T1000 (cell line): ENCODE measurements around the gene RPL39.
"Not testable (repeated sequence)": the region's sequence is repeated elsewhere in the genome, so short reads cannot be mapped to it uniquely, and the experiment has no call there.

Experiments used
- DNase-seq: peaks from one replicate; lab custom pipeline; 2025; ENCODE audit warnings: mixed read lengths; lab: John Stamatoyannopoulos, UW

The RPL39 gene

DNA sequence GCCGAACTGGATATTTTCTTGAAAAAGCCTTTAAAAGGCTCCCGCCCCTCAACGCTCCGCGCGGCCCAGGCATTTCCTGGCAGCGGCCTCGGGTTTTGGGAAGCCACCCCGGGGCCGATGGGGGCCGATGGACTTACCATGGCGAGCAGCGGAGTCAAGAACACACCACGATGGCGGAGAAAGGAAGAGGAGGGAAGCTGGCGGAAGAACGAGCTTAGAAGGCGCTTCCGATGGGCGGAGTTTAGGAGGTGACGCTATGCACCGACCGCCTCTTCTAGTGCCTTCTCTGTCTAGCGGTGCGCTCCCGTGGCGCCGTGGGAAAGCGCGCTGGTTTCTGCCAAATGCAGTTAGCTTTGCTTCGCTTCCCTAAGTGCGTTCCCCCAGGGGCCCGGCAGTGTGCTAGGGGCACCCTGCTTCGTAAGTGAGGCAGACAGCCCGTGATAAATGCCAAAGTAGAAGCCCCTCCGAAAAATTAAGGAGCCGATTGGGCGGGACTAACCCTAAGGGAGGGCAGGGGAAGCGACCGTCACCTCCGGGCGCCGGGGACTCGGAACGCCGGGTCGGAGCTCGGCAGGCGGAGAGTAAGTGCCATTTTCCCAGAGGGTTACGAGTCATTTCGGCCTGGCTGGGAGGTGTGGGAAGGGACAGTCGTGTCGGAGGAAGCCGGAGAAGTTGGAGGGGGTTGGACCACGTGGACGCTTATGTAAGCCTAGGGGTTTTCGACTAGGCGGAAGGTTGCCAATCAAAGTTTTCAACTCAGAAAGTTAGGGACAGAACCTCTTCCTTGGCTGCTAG, at the start of gene RPL39:
Gene RPL39 (minus strand): TSS at position 194 of the 795 bp plus-strand sequence. CDS start 54 bp downstream, at position 140.
- DNase-seq = peak; percentile 60

- DNase-seq = no peak
These were observed 42.5 kb upstream of the RPL39 start for GRCh38 chrX:119833905-119834304.

DNA sequence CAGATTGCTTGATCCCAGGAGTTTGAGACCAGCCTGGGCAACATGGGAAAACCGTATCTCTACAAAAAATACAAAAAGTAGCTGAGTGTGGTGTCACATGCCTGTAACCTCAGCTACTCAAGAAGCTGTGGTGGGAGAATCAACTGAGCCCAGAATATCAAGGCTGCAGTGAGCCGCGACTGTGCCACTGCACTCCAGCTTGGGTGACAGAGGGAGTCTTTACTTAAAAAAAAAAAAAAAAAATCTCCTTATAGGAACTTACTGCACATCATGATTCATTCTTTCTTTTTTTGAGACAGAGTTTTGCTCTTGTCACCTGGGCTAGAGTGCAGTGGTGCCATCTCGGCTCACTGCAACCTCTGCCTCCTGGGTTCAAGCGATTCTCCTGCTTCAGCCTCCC, 37.0 kb upstream of the RPL39 start:
- no peak for DNase-seq

DNA sequence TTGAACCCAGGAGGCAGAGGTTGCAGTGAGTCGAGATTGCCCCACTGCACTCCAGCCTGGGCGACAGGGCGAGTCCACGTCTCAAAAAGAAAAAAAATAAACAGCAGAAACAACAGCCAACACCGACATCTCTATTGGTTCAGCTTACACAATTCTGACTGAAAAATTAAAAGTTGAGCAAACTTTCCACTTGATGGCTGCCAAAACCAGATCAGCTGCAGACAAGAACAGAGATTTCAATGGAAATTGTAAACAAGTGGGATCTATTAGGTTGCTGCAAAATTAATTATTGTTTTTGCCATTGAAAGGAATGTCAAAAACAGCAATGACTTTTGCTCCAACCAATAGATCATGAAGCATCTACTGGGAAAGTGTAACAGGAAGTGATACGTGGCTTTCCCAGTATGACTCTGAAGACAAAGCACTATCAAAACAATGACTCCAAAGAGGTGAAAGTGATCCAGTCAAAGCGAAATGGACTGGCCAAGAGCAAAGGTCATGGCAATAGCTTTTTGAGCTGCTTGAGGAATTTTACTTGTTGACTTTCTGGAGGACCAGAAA, 35.0 kb upstream of the RPL39 start:
- no peak for DNase-seq

DNA sequence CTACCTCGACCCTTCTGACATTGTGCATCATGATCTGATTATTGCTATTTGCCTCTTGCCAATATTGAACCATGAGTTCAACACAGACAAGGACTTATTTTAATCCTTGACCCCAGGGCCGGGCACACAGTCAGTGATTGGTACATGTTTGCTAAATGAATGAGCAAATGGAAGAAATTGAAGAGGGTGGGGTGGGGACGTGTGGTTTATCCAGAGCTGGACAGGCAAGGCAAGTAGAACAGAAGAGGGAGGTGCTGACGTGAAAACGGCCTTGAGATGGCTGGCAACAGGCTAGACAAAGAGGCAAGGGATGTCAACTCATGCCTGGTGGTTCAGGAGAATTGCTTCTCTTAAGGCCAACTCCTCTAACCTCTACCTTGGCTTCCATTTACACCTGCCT, 32.8 kb upstream of the RPL39 start:
- not testable (repeated sequence) for DNase-seq

- not testable (repeated sequence) for DNase-seq
These were observed 30.3 kb upstream of the RPL39 start for GRCh38 chrX:119821703-119822102.

- no peak for DNase-seq
These were observed 25.8 kb upstream of the RPL39 start for GRCh38 chrX:119817130-119817690.

DNA sequence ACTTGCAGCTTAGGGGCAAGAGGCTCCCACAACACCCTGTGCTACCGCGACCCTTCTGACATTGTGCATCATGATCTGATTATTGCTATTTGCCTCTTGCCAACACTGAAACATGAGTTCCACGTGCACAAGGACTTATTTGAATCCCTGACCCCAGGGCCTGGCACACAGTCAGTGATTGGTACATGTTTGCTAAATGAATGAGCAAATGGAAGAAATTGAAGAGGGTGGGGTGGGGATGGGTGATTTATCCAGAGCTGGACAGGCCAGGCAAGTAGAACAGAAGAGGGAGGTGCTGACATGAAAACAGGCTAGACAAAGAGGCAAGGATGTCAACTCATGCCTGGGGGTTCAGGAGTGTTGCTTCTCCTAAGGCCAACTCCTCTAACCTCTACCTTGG, 24.9 kb upstream of the RPL39 start:
- DNase-seq = no peak

GRCh38 chrX:119809185-119809666, 17.8 kb upstream of the RPL39 start:
- DNase-seq = no peak

DNA sequence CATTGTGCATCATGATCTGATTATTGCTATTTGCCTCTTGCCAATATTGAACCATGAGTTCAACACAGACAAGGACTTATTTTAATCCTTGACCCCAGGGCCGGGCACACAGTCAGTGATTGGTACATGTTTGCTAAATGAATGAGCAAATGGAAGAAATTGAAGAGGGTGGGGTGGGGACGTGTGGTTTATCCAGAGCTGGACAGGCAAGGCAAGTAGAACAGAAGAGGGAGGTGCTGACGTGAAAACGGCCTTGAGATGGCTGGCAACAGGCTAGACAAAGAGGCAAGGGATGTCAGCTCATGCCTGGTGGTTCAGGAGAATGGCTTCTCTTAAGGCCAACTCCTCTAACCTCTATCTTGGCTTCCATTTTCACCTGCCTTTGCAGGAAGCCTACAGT, 17.0 kb upstream of the RPL39 start:
- DNase-seq = not testable (repeated sequence)

DNA sequence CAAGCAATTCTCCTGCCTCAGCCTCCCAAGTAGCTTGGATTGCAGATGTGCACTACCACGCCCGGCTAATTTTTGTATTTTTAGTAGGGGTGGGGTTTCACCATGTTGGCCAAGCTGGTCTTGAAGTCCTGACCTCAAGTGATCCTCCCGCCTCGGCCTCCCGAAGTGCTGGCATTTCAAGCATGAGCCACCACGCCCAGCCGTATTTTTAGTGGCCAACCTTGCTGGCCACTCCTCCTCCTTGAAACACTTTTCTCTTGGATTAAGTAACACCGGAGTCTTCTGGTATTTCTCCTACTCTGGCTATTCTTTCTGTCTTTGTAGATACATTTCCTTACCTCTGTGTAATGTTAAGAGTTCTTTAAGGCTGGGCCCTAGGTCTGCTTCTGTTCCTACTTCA, 11.1 kb upstream of the RPL39 start:
- no peak for DNase-seq

- DNase-seq = no peak
These were observed 10.1 kb upstream of the RPL39 start for GRCh38 chrX:119801253-119802221.

DNA sequence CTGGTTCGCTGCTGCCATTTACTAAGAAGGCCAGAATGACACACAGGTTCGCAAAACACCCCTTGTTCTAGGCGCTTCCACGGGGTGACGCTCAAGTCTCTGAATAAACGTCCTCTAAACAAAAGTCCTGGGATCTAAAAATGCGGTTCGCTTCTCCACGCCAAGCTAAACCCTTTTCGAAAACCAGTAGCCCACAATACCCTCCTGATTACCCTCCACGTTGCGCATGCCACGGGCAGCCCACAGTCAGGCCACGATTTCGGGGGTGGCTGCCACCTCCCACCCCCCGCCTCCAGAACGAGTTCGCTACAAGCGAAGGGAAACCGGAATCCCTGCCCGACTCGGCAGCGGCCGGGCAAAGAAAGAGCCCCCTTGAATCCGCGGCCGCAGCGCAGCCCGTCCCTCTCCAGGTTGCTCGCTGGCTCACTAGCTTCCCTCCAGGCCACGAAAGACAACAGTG, 423 bp downstream of the RPL39 start:
- DNase-seq = no peak

- no peak for DNase-seq
These were observed 6.5 kb downstream of the RPL39 start for GRCh38 chrX:119784747-119785446.

GRCh38 chrX:119783026-119783425, 8.4 kb downstream of the RPL39 start:
- DNase-seq = no peak

DNA sequence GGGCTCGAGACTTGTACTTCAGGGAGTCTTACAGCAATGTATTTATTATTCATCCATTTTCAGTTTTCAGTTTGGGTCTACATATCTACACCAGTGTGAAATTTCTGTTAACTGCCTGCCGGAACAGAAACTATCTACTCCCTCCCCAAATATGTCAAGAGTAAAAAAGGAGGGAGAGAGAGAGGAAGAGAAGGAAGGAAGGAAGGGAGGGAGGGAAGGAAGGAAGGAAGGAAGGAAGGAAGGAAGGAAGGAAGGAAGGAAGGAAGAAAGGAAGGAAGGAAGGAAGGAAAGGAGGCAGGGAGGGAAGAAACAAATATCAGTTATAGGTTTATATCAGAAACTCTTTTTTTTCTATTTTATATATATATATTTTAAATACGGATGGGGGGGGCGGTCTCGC, 12.6 kb downstream of the RPL39 start:
- no peak for DNase-seq

- no peak for DNase-seq
These were observed 15.8 kb downstream of the RPL39 start for GRCh38 chrX:119775517-119776238.

- not testable (repeated sequence) for DNase-seq
These were observed 22.0 kb downstream of the RPL39 start for GRCh38 chrX:119769388-119769787.

DNA sequence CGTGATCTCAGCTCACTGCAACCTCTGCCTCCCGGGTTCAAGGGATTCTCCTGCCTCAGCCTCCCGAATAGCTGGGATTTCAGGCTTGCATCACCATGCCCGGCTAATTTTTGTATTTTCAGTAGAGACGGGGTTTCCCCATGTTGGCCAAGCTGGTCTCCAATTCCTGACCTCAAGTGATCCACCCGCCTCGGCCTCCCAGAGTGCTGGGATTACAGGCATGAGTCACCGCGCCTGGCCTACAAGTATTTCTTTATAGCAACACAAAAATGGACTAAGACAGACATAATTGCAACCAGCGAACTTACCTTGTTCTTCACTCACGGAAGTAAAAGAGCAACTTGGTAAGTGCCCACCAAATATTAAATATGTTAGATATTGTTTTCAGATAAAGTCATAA, 23.0 kb downstream of the RPL39 start:
- DNase-seq = peak; percentile 23

DNA sequence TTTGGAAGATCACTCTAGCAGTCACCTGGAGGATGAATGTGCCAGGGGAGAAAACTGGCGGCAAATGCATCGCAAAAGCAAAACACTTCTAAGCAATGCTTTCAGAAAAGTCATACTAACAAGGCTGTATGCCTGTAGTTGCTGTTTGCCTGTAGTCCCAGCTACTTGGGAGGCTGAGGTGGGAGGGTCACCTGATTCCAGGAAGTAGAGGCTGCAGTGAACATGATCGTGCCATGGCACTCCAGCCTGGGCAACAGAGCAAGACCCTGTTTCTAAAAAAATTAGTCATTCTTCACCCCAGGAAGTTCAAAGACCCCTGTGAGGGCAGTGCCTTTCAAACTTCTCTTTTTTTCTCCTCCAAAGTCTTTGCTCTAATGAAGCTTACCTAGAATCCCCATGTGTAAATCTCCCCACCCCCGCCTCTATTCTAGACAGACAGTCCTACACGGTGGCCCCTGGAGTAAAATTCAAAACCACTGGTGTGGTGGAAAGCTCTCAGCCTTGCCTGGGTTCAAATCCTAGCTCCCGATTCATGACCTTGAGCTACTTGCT, 27.5 kb downstream of the RPL39 start:
- no peak for DNase-seq
